ENCODE measurements around the gene LRATD1. TPM values are rescaled to one million over a fixed set of nuclear protein-coding genes. Genes with fewer than 3 reads are reported as not detected.

Gene LRATD1
- total RNA-seq, 2 experiments from 2014 or later: not detected

- no peak overlapping the region for H3K4me3 ChIP-seq (ENCODE audit: low read depth, low read length, poor library complexity, severe bottlenecking)
- H3K36me3 ChIP-seq (ENCODE audit: insufficient read depth, low read length): no peaks in the 10 kb centered on the region
- no peak overlapping the region for H3K4me2 ChIP-seq (ENCODE audit: low read length)
- H3K4me1 ChIP-seq (ENCODE audit: insufficient read depth, low read length, poor library complexity, severe bottlenecking): no peaks in the 10 kb centered on the region
- DNase-seq (ENCODE audit: low spot score): no peak
- intact Hi-C loops (cut with micrococcal nuclease; ENCODE audit: unreplicated experiment): no loop called here
- H3K9me3 ChIP-seq (ENCODE audit: low read length): no peaks in the 10 kb centered on the region
- TF ChIP-seq CTCF (conservative IDR thresholded peaks at IDR 0.05; ENCODE audit: low read length) (no peak), EZH2phosphoT487 (IDR thresholded peaks at IDR 0.05; ENCODE audit: borderline replicate concordance, low read depth, low read length) (no peak)
- no peaks in the 10 kb centered on the region for H4K20me1 ChIP-seq (ENCODE audit: insufficient read depth, low read length)
- no peak overlapping the region for H2AFZ ChIP-seq (ENCODE audit: low read length)
- BruUV-seq (replicated peaks): no TSS peak
- H3K79me2 ChIP-seq (ENCODE audit: insufficient read depth, low read depth, low read length): no peaks in the 10 kb centered on the region
- no peaks in the 10 kb centered on the region for H3K9me2 ChIP-seq (ENCODE audit: insufficient read depth, low read length)
- ChIA-PET POLR2A (no interaction called here), CTCF (ENCODE audit: unreplicated experiment) (no interaction called here)
- H3K27ac ChIP-seq (ENCODE audit: low read depth, low read length, poor library complexity, severe bottlenecking): no peak overlapping the region
These were observed 18.5 kb upstream of the LRATD1 start for GRCh38 chr2:14614017-14614416.

GRCh38 chr2:14615121-14615520, 17.4 kb upstream of the LRATD1 start:
- no peaks in the 10 kb centered on the region for H3K9me2 ChIP-seq (ENCODE audit: insufficient read depth, low read length)
- BruUV-seq (replicated peaks): no TSS peak
- no peaks in the 10 kb centered on the region for H3K4me1 ChIP-seq (ENCODE audit: insufficient read depth, low read length, poor library complexity, severe bottlenecking)
- no peaks in the 10 kb centered on the region for H3K79me2 ChIP-seq (ENCODE audit: insufficient read depth, low read depth, low read length)
- H4K20me1 ChIP-seq (ENCODE audit: insufficient read depth, low read length): no peaks in the 10 kb centered on the region
- intact Hi-C loops (cut with micrococcal nuclease; ENCODE audit: unreplicated experiment): no loop called here
- TF ChIP-seq EZH2phosphoT487 (IDR thresholded peaks at IDR 0.05; ENCODE audit: borderline replicate concordance, low read depth, low read length): no peak
- TF ChIP-seq CTCF (conservative IDR thresholded peaks at IDR 0.05; ENCODE audit: low read length): no peak
- no peak overlapping the region for H2AFZ ChIP-seq (ENCODE audit: low read length)
- no peaks in the 10 kb centered on the region for H3K36me3 ChIP-seq (ENCODE audit: insufficient read depth, low read length)
- ChIA-PET CTCF (ENCODE audit: unreplicated experiment) (no interaction called here), POLR2A (interaction anchor here (0.6 kb wide), 1 partner anchor 105 kb away, joined by 3 read pairs; no protein-coding TSS in a partner anchor)
- no peak overlapping the region for H3K4me2 ChIP-seq (ENCODE audit: low read length)
- no peak overlapping the region for H3K27ac ChIP-seq (ENCODE audit: low read depth, low read length, poor library complexity, severe bottlenecking)
- H3K4me3 ChIP-seq (ENCODE audit: low read depth, low read length, poor library complexity, severe bottlenecking): no peak overlapping the region
- DNase-seq (ENCODE audit: low spot score): no peak
- no peaks in the 10 kb centered on the region for H3K9me3 ChIP-seq (ENCODE audit: low read length)

- H3K4me1 ChIP-seq (ENCODE audit: insufficient read depth, low read length, poor library complexity, severe bottlenecking): no peaks in the 10 kb centered on the region
- H3K4me2 ChIP-seq (ENCODE audit: low read length): no peak overlapping the region
- no peaks in the 10 kb centered on the region for H3K9me2 ChIP-seq (ENCODE audit: insufficient read depth, low read length)
- H4K20me1 ChIP-seq (ENCODE audit: insufficient read depth, low read length): no peaks in the 10 kb centered on the region
- no peaks in the 10 kb centered on the region for H3K9me3 ChIP-seq (ENCODE audit: low read length)
- H3K36me3 ChIP-seq (ENCODE audit: insufficient read depth, low read length): no peaks in the 10 kb centered on the region
- ChIA-PET CTCF (ENCODE audit: unreplicated experiment) (no interaction called here), POLR2A (no interaction called here)
- H3K27ac ChIP-seq (ENCODE audit: low read depth, low read length, poor library complexity, severe bottlenecking): no peak overlapping the region
- no peak overlapping the region for H3K4me3 ChIP-seq (ENCODE audit: low read depth, low read length, poor library complexity, severe bottlenecking)
- H2AFZ ChIP-seq (ENCODE audit: low read length): no peak overlapping the region
- no peak for DNase-seq (ENCODE audit: low spot score)
- intact Hi-C loops (cut with micrococcal nuclease; ENCODE audit: unreplicated experiment): no loop called here
- no TSS peak for BruUV-seq (replicated peaks)
- no peaks in the 10 kb centered on the region for H3K79me2 ChIP-seq (ENCODE audit: insufficient read depth, low read depth, low read length)
- TF ChIP-seq CTCF (conservative IDR thresholded peaks at IDR 0.05; ENCODE audit: low read length): no peak
- TF ChIP-seq EZH2phosphoT487 (IDR thresholded peaks at IDR 0.05; ENCODE audit: borderline replicate concordance, low read depth, low read length): no peak
These were observed 16.8 kb upstream of the LRATD1 start for GRCh38 chr2:14615760-14616159.

Data from OCI-LY7 (cell line).